ENCODE results near the gene DTNB. TPM values are rescaled to one million over a fixed set of nuclear protein-coding genes. Genes with fewer than 3 reads are reported as not detected.

The DTNB gene
- total and polyA plus RNA-seq, 2 of the 4 experiments (the other 2 are of a cell fraction): 3.8 to 5.3 TPM

DNA sequence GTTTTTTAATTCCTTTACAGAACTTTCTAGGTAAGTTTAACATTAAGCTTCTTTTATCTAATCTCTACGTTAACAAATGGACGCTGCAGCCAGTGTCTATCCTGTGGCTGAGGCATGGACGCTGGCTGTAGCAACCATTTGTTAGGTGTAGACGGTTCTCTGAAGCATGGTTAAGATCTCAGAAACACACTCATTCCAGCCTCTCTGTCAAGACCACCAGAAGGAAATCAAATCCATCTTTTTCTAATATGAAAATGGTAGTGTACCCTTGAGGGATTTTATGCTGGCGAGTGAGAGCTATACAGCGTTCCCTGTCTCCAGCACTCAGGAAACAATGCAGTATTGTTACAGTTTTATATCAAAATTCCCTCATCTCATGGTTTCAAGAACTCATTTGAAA, 78.0 kb downstream of the DTNB start:
- H2AFZ ChIP-seq (replicated peaks; ENCODE audit: low read length, poor library complexity): no peak overlapping the region

More for the DNA sequence above, 78.0 kb downstream of the DTNB start:
- Histone ChIP-seq H4K20me1 (ENCODE audit: insufficient read depth, low read length) (no peaks in the 10 kb centered on the region), H3K18ac (ENCODE audit: low read depth, low read length) (no peak overlapping the region; the same call in 1 of the 2 replicates), H4K91ac (ENCODE audit: insufficient read depth, low read depth, low read length) (no peak overlapping the region), H3K9me1 (ENCODE audit: insufficient read depth, low read length) (peaks cover 3% of the 10 kb centered on the region; the same call in 1 of the 2 replicates), H3K4me2 (ENCODE audit: low read depth, low read length) (no peak overlapping the region), H3K4ac (ENCODE audit: low read depth, low read length) (no peak overlapping the region; the same call in 1 of the 2 replicates), H4K5ac (ENCODE audit: low read depth, low read length) (no peak overlapping the region; the same call in 1 of the 2 replicates), H2BK120ac (ENCODE audit: low read depth, low read length) (no peak overlapping the region), H2BK15ac (ENCODE audit: low read depth, low read length) (no peak overlapping the region), H2AK5ac (ENCODE audit: low read depth, low read length) (no peak overlapping the region), H2BK20ac (ENCODE audit: low read depth, low read length) (no peak overlapping the region), H3K27ac (ENCODE audit: insufficient read depth, low read length) (no peak overlapping the region), H2BK5ac (ENCODE audit: low read depth, low read length, poor library complexity, severe bottlenecking) (no peak overlapping the region), H3K23ac (ENCODE audit: low read depth, low read length) (no peak overlapping the region), H3K4me1 (ENCODE audit: control insufficient read depth, insufficient read depth, low read length) (peaks cover 4% of the 10 kb centered on the region; the same call in 1 of the 2 replicates), H2AK9ac (replicated peaks; ENCODE audit: low read depth, low read length, poor library complexity) (no peak overlapping the region), H3K79me1 (ENCODE audit: low read depth in 1 of 2, low read length in 2 of 2) (no peaks in the 10 kb centered on the region), H3K4me3 (ENCODE audit: insufficient read depth, low read depth, low read length) (no peak overlapping the region), H3K27me3 (ENCODE audit: control insufficient read depth, insufficient read depth, low read length) (no peaks in the 10 kb centered on the region), H3K9me3 (ENCODE audit: control insufficient read depth, insufficient read depth, low read length) (no peaks in the 10 kb centered on the region), H3K36me3 (ENCODE audit: control insufficient read depth, insufficient read depth, low read length) (no peaks in the 10 kb centered on the region), H3K9ac (ENCODE audit: low read depth, low read length) (no peak overlapping the region), H3K56ac (ENCODE audit: extremely low read depth, insufficient read depth, low read length) (no peak overlapping the region), H4K8ac (ENCODE audit: low read depth in 2 of 2, low read length in 2 of 2) (no peak overlapping the region), H3K14ac (replicated peaks; ENCODE audit: low read depth, low read length) (no peak overlapping the region)
- CTCF ChIA-PET: interaction anchor here (0.6 kb wide), 1 partner anchor 12 kb away, joined by 3 read pairs; no protein-coding TSS in a partner anchor
- intact Hi-C loops (cut with micrococcal nuclease) (no loop called here), in situ Hi-C loops (cut with MboI; ENCODE audit: low sequenced_read_pairs) (no loop called here), dilution Hi-C loops (cut with HindIII; ENCODE audit: low sequenced_read_pairs, unreplicated experiment) (no loop called here)
- no CpG with 5 or more reads among the region's 6 CpGs for WGBS, 2 experiments (ENCODE audit: extremely low coverage in 2 of 2, insufficient read length in 1 of 2)
- DNase-seq: no peak
- ATAC-seq (ENCODE audit: low read depth): no peak
- BruUV-seq (replicated peaks): no TSS peak
- POLR2A ChIA-PET (ENCODE audit: unreplicated experiment): no interaction called here
- TF ChIP-seq RCOR1 (IDR thresholded peaks at IDR 0.05; ENCODE audit: insufficient replicate concordance, low read length) (no peak), NFE2L2 (IDR thresholded peaks at IDR 0.05; ENCODE audit: low read depth, low read length) (no peak), RFX5 (IDR thresholded peaks at IDR 0.05; ENCODE audit: low read depth, low read length) (no peak), MAFK (IDR thresholded peaks at IDR 0.05; ENCODE audit: low read depth, low read length) (no peak), CHD1 (IDR thresholded peaks at IDR 0.05; ENCODE audit: low read depth, low read length) (no peak), CEBPB (IDR thresholded peaks at IDR 0.05; ENCODE audit: low read depth, low read length) (no peak), RAD21 (IDR thresholded peaks at IDR 0.05; ENCODE audit: low read length) (no peak), POLR2A (IDR thresholded peaks at IDR 0.05; ENCODE audit: low read depth, low read length) (no peak), MXI1 (IDR thresholded peaks at IDR 0.05; ENCODE audit: borderline replicate concordance, low read depth, low read length) (no peak), FOS (IDR thresholded peaks at IDR 0.05; ENCODE audit: low read depth, low read length) (no peak), BHLHE40 (IDR thresholded peaks at IDR 0.05; ENCODE audit: low read depth, low read length) (no peak), MAZ (IDR thresholded peaks at IDR 0.05; ENCODE audit: borderline replicate concordance, low read depth, low read length) (no peak), SMC3 (IDR thresholded peaks at IDR 0.05; ENCODE audit: low read depth, low read length) (no peak)
- TF ChIP-seq, protein P1, sequence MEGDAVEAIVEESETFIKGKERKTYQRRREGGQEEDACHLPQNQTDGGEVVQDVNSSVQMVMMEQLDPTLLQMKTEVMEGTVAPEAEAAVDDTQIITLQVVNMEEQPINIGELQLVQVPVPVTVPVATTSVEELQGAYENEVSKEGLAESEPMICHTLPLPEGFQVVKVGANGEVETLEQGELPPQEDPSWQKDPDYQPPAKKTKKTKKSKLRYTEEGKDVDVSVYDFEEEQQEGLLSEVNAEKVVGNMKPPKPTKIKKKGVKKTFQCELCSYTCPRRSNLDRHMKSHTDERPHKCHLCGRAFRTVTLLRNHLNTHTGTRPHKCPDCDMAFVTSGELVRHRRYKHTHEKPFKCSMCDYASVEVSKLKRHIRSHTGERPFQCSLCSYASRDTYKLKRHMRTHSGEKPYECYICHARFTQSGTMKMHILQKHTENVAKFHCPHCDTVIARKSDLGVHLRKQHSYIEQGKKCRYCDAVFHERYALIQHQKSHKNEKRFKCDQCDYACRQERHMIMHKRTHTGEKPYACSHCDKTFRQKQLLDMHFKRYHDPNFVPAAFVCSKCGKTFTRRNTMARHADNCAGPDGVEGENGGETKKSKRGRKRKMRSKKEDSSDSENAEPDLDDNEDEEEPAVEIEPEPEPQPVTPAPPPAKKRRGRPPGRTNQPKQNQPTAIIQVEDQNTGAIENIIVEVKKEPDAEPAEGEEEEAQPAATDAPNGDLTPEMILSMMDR (conservative IDR thresholded peaks at IDR 0.05; ENCODE audit: low read depth, low read length): no peak
- TF ChIP-seq, protein P2, sequence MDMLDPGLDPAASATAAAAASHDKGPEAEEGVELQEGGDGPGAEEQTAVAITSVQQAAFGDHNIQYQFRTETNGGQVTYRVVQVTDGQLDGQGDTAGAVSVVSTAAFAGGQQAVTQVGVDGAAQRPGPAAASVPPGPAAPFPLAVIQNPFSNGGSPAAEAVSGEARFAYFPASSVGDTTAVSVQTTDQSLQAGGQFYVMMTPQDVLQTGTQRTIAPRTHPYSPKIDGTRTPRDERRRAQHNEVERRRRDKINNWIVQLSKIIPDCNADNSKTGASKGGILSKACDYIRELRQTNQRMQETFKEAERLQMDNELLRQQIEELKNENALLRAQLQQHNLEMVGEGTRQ (IDR thresholded peaks at IDR 0.05; ENCODE audit: low read depth, low read length): no peak
- TF ChIP-seq, protein P3, sequence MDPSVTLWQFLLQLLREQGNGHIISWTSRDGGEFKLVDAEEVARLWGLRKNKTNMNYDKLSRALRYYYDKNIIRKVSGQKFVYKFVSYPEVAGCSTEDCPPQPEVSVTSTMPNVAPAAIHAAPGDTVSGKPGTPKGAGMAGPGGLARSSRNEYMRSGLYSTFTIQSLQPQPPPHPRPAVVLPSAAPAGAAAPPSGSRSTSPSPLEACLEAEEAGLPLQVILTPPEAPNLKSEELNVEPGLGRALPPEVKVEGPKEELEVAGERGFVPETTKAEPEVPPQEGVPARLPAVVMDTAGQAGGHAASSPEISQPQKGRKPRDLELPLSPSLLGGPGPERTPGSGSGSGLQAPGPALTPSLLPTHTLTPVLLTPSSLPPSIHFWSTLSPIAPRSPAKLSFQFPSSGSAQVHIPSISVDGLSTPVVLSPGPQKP (IDR thresholded peaks at IDR 0.05; ENCODE audit: borderline replicate concordance, low read depth, low read length): no peak
